ENCODE results near the gene TMEM151B.

The TMEM151B gene

DNA sequence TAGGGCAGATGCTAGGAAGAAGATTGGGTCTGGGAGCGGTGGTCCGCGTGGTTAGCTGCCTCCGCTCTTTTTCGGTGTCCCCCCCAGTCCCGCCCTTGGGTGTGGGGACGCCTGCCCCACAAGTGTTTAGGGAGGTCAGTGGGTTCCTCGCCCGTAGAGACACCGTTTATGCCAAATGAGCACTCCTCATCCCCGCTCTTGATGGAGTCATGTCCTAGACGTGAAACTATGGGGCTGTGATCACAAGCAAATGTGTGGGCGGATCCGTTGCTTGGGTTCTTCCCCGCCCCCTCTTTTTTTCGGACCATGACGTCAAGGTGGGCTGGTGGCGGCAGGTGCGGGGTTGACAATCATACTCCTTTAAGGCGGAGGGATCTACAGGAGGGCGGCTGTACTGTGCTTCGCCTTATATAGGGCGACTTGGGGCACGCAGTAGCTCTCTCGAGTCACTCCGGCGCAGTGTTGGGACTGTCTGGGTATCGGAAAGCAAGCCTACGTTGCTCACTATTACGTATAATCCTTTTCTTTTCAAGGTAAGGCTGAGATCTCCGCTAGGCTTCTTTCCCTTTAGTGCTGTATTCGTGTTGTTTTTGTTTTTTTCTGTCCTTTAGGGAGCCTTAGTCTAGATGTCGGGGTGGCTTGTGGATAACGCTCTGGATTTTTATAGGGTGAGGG lies 23.4 kb upstream of the TMEM151B start, which contains the start of gene HSP90AB1:
TSS of gene HSP90AB1 (plus strand) at position 439 of the 675 bp plus-strand sequence. CDS start 1,529 bp downstream, outside the sequence.
- no peaks in the 10 kb centered on the region for H3K9me3 ChIP-seq (ENCODE audit: control insufficient read depth, insufficient read depth, low read length)
- H3K4me3 ChIP-seq (ENCODE audit: low read depth, low read length) = peak within 1 kb of the TSS; percentile 95
- H3K36me3 ChIP-seq (ENCODE audit: control insufficient read depth, insufficient read depth, low read length) = peaks cover 42% of the 10 kb centered on the region
- H3K4me1 ChIP-seq (ENCODE audit: control insufficient read depth, insufficient read depth, low read length) = peaks cover 18% of the 10 kb centered on the region
- no peaks in the 10 kb centered on the region for H3K27me3 ChIP-seq (ENCODE audit: control insufficient read depth, insufficient read depth, low read length)
- H3K27ac ChIP-seq (ENCODE audit: low read depth, low read length) = peak within 1 kb of the TSS; percentile 96
- peak within 1 kb of the TSS; percentile 99 for H3K9ac ChIP-seq (ENCODE audit: low read depth, low read length)

DNA sequence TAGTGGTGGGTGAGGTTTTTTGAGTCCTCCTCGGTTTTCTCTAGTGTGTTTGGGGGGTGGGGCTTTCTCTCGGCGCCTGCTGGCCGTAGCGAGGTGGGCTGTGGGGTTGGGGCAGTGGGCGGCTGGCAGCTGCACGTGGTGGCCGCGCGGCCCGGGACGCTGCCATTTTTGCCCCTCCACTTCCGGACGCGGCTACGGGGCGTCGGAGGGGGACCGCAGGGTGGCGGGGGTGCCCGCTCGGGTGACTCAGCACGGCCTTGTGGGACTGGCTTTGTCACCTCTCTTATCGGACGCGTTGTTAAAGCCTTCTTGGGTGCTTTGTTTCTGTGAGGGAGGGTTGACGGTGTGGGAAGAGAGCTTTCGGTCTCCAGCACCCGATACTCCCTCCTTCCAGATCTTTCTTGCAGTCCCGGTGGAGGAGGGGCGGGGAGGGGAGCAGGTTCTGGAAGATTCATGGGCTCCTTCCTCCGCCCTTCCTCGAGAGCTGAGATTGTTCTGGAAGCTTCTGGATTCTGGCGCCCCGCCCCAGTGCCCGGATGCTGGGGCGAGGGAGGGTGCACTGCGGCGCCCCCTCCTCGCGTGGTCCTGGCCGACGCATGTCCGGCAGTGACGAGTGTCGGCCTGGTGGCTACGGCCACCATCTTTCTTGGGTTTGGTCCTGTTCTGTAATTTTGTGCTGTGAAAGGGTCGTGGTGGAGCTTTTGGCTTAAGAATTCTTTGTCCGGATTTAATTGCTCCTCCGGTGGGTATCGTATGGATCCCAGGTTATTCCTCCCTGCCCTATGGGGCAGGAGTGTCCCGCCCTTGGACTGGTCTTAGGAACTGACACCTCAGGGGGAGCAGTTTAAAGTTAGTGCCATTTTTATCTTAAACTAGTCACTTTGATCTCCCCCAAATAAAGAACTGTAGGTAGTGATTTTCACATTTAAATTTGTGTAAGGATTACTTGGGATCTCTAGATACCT lies 22.6 kb upstream of the TMEM151B start:
- H3K4me1 ChIP-seq (ENCODE audit: control insufficient read depth, insufficient read depth, low read length) = peaks cover 18% of the 10 kb centered on the region
- peak overlapping the region; percentile 96 for H3K27ac ChIP-seq (ENCODE audit: low read depth, low read length)
- peak overlapping the region; percentile 95 for H3K4me3 ChIP-seq (ENCODE audit: low read depth, low read length)
- no peaks in the 10 kb centered on the region for H3K9me3 ChIP-seq (ENCODE audit: control insufficient read depth, insufficient read depth, low read length)
- peak overlapping the region; percentile 99 for H3K9ac ChIP-seq (ENCODE audit: low read depth, low read length)
- H3K36me3 ChIP-seq (ENCODE audit: control insufficient read depth, insufficient read depth, low read length) = peaks cover 50% of the 10 kb centered on the region
- H3K27me3 ChIP-seq (ENCODE audit: control insufficient read depth, insufficient read depth, low read length) = no peaks in the 10 kb centered on the region

DNA sequence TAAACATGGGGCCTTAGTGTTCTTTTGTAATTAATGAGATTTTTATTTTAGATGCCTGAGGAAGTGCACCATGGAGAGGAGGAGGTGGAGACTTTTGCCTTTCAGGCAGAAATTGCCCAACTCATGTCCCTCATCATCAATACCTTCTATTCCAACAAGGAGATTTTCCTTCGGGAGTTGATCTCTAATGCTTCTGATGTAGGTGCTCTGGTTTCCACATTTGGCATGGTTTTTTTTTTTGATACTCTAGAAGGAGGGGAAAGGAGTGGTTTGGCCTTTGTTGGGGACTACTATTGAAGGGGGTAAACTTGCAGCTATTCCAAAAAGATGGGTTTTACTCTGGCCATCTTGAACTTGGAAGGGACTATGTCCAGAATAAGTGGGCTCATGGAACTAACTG lies 21.7 kb upstream of the TMEM151B start:
- H3K4me1 ChIP-seq (ENCODE audit: control insufficient read depth, insufficient read depth, low read length) = peaks cover 18% of the 10 kb centered on the region
- H3K27ac ChIP-seq (ENCODE audit: low read depth, low read length) = peak overlapping the region; percentile 96
- H3K36me3 ChIP-seq (ENCODE audit: control insufficient read depth, insufficient read depth, low read length) = peaks cover 60% of the 10 kb centered on the region
- peak overlapping the region; percentile 95 for H3K4me3 ChIP-seq (ENCODE audit: low read depth, low read length)
- no peaks in the 10 kb centered on the region for H3K27me3 ChIP-seq (ENCODE audit: control insufficient read depth, insufficient read depth, low read length)
- H3K9ac ChIP-seq (ENCODE audit: low read depth, low read length) = peak overlapping the region; percentile 99
- H3K9me3 ChIP-seq (ENCODE audit: control insufficient read depth, insufficient read depth, low read length) = no peaks in the 10 kb centered on the region

DNA sequence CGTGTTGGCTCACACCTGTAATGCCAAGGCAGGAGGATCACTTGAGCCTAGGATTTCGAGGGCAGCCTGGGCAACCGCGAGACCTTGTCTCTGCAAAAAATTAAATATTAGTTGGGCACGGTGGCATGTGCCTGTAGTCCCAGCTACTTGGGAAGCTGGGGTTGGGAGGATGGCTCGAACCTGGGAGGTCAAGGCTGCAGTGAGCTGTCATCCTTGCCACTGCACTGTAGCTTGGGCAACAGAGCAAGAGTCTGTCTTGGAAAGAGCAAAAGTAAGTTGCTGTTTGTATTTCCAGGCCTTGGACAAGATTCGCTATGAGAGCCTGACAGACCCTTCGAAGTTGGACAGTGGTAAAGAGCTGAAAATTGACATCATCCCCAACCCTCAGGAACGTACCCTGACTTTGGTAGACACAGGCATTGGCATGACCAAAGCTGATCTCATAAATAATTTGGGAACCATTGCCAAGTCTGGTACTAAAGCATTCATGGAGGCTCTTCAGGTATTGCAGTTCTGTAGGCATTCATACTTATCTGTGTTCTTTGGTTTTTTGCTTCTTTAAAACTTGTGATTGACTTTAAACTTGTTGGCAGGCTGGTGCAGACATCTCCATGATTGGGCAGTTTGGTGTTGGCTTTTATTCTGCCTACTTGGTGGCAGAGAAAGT lies 21.0 kb upstream of the TMEM151B start:
- Histone ChIP-seq H3K36me3 (ENCODE audit: control insufficient read depth, insufficient read depth, low read length) (peaks cover 66% of the 10 kb centered on the region), H3K9me3 (ENCODE audit: control insufficient read depth, insufficient read depth, low read length) (no peaks in the 10 kb centered on the region), H3K27ac (ENCODE audit: low read depth, low read length) (peak overlapping the region; percentile 96), H3K4me1 (ENCODE audit: control insufficient read depth, insufficient read depth, low read length) (peaks cover 18% of the 10 kb centered on the region), H3K27me3 (ENCODE audit: control insufficient read depth, insufficient read depth, low read length) (no peaks in the 10 kb centered on the region), H3K9ac (ENCODE audit: low read depth, low read length) (peak overlapping the region; percentile 99), H3K4me3 (ENCODE audit: low read depth, low read length) (peak overlapping the region; percentile 95)

DNA sequence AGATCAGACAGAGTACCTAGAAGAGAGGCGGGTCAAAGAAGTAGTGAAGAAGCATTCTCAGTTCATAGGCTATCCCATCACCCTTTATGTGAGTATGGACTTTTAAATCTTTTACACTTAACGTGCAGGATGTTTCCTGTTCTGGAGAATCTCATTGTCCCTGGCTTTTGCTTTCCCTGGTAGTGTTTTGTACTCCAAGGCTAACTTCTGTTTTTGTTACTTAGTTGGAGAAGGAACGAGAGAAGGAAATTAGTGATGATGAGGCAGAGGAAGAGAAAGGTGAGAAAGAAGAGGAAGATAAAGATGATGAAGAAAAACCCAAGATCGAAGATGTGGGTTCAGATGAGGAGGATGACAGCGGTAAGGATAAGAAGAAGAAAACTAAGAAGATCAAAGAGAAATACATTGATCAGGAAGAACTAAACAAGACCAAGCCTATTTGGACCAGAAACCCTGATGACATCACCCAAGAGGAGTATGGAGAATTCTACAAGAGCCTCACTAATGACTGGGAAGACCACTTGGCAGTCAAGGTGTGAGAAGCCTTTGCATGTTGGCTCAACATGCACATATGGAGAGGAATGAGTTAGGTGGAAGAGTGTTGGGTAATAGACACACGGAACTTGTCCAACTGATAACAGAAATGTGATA lies 20.1 kb upstream of the TMEM151B start:
- Histone ChIP-seq H3K36me3 (ENCODE audit: control insufficient read depth, insufficient read depth, low read length) (peaks cover 76% of the 10 kb centered on the region), H3K27me3 (ENCODE audit: control insufficient read depth, insufficient read depth, low read length) (no peaks in the 10 kb centered on the region), H3K9me3 (ENCODE audit: control insufficient read depth, insufficient read depth, low read length) (no peaks in the 10 kb centered on the region), H3K9ac (ENCODE audit: low read depth, low read length) (no peak overlapping the region), H3K27ac (ENCODE audit: low read depth, low read length) (peak overlapping the region; percentile 52), H3K4me3 (ENCODE audit: low read depth, low read length) (no peak overlapping the region), H3K4me1 (ENCODE audit: control insufficient read depth, insufficient read depth, low read length) (peaks cover 16% of the 10 kb centered on the region)

DNA sequence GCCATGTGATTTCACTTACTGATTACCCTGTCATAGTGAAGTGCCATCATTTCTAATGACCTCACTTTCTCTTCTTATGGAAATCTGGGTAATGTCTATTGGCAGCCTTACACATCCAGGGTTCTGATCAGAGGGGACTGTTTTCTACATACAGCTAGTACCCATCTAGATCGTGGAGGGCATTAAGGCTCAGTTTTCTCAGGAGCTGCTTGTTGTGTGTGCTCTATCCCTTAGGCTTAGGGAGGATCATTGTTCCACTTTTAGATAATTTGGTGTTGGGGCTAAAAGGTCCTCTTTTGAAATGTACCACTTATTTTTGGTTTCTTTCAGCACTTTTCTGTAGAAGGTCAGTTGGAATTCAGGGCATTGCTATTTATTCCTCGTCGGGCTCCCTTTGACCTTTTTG lies 19.5 kb upstream of the TMEM151B start:
- H3K27ac ChIP-seq (ENCODE audit: low read depth, low read length) = peak overlapping the region; percentile 25
- peaks cover 80% of the 10 kb centered on the region for H3K36me3 ChIP-seq (ENCODE audit: control insufficient read depth, insufficient read depth, low read length)
- H3K9ac ChIP-seq (ENCODE audit: low read depth, low read length) = no peak overlapping the region
- H3K9me3 ChIP-seq (ENCODE audit: control insufficient read depth, insufficient read depth, low read length) = no peaks in the 10 kb centered on the region
- H3K4me1 ChIP-seq (ENCODE audit: control insufficient read depth, insufficient read depth, low read length) = peaks cover 10% of the 10 kb centered on the region
- no peaks in the 10 kb centered on the region for H3K27me3 ChIP-seq (ENCODE audit: control insufficient read depth, insufficient read depth, low read length)
- no peak overlapping the region for H3K4me3 ChIP-seq (ENCODE audit: low read depth, low read length)

DNA sequence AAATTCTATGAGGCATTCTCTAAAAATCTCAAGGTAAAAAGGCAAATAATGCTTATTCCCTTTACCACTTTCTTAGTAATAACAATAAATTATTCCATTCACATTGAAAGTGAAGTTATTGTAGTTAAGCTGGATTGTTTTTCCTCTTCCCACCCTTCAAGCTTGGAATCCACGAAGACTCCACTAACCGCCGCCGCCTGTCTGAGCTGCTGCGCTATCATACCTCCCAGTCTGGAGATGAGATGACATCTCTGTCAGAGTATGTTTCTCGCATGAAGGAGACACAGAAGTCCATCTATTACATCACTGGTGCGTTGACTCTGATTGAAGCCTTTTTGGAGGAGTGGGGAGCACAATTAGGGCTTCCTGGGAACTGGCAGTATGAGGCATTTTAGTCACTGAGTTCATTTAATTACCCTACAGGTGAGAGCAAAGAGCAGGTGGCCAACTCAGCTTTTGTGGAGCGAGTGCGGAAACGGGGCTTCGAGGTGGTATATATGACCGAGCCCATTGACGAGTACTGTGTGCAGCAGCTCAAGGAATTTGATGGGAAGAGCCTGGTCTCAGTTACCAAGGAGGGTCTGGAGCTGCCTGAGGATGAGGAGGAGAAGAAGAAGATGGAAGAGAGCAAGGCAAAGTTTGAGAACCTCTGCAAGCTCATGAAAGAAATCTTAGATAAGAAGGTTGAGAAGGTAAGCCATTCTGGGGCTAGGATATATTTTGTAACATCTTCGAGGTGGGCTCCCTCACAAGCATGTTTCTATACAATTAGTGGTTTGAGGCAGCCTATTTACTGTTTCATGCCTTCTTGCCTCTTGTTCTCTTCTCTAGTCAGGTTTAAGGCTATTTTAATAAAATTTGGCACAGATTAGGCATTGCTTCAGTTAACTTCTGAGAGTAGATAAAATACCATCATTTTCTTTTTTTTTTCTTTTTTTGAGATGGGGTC lies 18.4 kb upstream of the TMEM151B start:
- Histone ChIP-seq H3K9me3 (ENCODE audit: control insufficient read depth, insufficient read depth, low read length) (no peaks in the 10 kb centered on the region), H3K27me3 (ENCODE audit: control insufficient read depth, insufficient read depth, low read length) (no peaks in the 10 kb centered on the region), H3K4me3 (ENCODE audit: low read depth, low read length) (no peak overlapping the region), H3K27ac (ENCODE audit: low read depth, low read length) (no peak overlapping the region), H3K36me3 (ENCODE audit: control insufficient read depth, insufficient read depth, low read length) (peaks cover 83% of the 10 kb centered on the region), H3K4me1 (ENCODE audit: control insufficient read depth, insufficient read depth, low read length) (peaks cover 7% of the 10 kb centered on the region), H3K9ac (ENCODE audit: low read depth, low read length) (no peak overlapping the region)

DNA sequence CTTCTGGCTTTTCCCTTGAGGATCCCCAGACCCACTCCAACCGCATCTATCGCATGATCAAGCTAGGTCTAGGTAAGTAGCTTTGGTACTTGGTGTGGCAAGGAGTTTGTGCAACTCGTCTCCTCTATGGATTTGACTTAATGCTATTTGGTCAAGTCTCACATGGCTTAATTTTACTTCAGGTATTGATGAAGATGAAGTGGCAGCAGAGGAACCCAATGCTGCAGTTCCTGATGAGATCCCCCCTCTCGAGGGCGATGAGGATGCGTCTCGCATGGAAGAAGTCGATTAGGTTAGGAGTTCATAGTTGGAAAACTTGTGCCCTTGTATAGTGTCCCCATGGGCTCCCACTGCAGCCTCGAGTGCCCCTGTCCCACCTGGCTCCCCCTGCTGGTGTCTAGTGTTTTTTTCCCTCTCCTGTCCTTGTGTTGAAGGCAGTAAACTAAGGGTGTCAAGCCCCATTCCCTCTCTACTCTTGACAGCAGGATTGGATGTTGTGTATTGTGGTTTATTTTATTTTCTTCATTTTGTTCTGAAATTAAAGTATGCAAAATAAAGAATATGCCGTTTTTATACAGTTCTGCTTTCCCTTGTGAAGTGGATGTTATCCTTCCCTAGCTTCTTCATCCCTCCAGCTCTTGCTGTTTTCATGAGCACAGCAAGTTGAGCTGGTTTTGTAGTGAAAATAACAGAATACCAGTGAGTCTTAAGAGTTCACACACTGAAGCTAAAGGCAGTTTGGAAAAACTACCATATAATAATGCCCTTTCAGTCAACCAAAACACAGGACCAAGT lies 16.7 kb upstream of the TMEM151B start:
- Histone ChIP-seq H3K36me3 (ENCODE audit: control insufficient read depth, insufficient read depth, low read length) (peaks cover 78% of the 10 kb centered on the region), H3K27ac (ENCODE audit: low read depth, low read length) (peak overlapping the region; percentile 37), H3K9me3 (ENCODE audit: control insufficient read depth, insufficient read depth, low read length) (no peaks in the 10 kb centered on the region), H3K4me3 (ENCODE audit: low read depth, low read length) (no peak overlapping the region), H3K9ac (ENCODE audit: low read depth, low read length) (no peak overlapping the region), H3K4me1 (ENCODE audit: control insufficient read depth, insufficient read depth, low read length) (peaks cover 12% of the 10 kb centered on the region), H3K27me3 (ENCODE audit: control insufficient read depth, insufficient read depth, low read length) (no peaks in the 10 kb centered on the region)

Measured in HUES48 (cell line).